GM12801 (cell line): ENCODE measurements around the gene OTOGL.

Experiments used
- TF ChIP-seq, protein P1 (sequence below): IDR thresholded peaks from one replicate; pipeline ENCODE4 v1.5.1; 2011; ENCODE audit warnings: control low read depth; ENCODE audit not compliant: insufficient read length; ENCODE audit errors: extremely low read depth

Gene OTOGL

DNA sequence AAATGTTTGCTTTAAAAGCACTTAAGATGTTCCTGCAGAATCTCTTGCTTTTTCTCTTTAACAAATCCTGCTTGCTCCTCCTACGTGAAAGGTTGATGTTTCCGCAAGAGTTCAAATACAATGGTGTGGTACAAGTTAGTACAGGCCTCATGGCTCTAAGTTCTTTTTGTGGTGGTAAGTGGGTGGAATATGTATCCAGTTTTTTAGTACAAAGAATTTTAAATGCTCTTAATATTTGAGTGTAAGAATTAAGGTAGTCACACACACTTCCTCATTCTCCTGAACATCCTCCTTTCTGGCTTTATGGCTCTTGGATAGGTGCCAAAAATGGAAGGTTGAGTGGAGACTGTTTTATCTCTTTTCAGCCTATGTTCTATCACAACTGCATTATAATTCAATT is 1.8 kb downstream of the OTOGL start:
- TF ChIP-seq, protein P1, sequence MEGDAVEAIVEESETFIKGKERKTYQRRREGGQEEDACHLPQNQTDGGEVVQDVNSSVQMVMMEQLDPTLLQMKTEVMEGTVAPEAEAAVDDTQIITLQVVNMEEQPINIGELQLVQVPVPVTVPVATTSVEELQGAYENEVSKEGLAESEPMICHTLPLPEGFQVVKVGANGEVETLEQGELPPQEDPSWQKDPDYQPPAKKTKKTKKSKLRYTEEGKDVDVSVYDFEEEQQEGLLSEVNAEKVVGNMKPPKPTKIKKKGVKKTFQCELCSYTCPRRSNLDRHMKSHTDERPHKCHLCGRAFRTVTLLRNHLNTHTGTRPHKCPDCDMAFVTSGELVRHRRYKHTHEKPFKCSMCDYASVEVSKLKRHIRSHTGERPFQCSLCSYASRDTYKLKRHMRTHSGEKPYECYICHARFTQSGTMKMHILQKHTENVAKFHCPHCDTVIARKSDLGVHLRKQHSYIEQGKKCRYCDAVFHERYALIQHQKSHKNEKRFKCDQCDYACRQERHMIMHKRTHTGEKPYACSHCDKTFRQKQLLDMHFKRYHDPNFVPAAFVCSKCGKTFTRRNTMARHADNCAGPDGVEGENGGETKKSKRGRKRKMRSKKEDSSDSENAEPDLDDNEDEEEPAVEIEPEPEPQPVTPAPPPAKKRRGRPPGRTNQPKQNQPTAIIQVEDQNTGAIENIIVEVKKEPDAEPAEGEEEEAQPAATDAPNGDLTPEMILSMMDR, result no peak

DNA sequence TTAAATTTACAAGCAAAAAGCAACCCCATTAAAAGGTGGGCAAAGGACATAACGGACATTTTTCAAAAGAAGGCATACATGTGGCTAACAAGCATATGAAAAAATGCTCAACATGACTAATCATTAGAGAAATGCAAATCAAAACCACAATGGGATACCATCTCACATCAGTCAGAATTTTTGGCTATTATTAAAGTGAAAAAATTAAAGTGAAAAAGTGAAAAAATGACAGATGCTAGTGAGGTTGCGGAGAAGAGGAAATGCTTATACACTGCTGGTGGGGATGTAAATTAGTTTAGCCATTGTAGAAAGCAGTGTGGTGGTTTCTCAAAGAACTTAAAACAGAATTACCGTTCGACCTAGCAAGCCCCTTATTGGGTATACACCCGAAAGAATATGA is 7.9 kb downstream of the OTOGL start:
- TF ChIP-seq, protein P1, result no peak

DNA sequence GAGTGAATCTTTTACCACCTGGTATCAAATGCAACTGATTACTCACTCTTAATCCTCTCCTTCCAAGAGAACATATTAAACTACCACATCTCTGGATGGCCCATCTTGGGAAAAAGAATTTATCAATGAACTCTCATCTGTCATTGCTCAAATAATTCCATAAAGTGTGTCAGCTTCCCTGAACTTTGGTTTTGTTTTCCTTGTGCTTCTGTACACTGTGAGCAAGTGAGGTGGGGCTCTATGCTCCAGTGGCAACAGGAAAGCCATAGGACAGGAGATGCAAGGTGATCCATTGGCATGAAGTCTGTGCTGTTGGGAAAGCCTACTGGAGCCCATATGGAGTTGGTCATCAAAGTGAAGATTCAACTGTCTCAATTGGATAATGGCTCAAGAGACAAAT is 17.4 kb downstream of the OTOGL start:
- TF ChIP-seq, protein P1, result no peak

DNA sequence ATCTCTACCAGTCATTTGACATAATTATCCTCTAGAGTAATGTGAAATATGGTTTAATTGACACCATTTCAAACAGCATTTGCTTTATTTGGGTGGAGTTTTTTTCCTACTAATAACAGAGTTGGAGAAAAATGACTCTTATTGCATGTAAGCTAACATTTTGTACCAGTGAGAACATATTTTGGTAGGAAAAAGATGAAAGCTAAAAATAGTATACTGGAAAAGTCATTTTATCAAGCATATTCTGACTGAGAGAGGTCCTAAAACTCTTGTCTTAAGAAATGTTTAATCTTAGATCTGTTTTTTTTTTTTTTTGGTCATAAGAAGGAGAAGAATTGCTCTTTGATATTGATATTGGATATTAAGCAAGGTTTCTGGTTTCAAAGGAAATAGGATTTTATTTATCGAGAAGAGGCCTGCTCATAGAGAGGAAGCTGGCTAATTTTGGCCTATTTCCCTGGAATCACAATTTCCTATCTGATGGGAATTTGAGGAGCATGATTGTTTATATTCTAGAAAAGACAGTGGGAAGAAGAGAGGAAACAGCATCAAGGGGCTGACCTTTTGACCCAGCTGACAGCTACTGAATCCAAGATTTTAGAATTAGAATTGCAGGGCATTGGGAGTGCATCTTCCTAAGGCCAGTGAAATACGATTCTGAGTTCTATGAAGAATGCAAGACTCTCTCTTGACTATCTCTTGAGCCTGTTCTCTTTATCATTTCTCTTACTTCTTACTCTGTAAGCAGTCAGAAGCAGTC is 19.4 kb downstream of the OTOGL start:
- TF ChIP-seq, protein P1, result no peak

DNA sequence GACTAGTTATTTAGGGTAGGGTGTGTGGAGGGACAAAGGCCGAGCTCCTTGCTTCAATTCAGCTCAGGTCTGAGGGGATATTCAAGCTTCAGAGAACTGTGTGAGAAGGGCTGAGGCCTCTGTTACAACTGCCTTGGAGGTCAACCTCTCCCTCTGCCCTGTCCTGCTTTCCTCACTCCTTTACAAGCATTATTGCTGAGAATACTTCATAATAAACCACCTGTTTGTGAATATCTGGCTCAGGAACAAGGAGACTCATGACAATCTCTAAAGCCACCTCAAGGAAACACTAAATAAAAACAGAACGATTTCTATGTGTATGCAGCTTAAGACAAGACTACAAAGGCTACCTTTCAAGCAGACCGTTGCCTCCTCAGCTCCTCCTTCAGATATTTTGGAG is 21.7 kb downstream of the OTOGL start:
- TF ChIP-seq, protein P1, result no peak

DNA sequence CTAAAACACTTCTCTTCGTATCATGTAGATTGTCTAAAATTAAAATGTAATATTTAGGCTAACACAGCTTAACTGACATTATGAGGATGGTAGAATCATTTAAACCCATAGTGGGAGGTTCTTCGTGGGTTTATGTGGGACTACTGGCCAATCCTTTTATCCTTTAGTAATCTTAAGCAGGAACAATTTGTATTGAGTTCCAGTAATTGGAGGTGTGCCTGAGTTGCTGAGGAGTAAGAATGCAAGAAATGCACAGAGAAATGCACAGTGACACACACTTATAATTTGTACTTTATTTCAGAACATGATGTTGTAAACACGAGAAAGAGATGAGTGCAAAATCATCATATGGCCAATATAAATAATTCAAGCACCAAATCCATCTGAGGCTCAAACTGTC is 22.3 kb downstream of the OTOGL start:
- TF ChIP-seq, protein P1, result no peak

DNA sequence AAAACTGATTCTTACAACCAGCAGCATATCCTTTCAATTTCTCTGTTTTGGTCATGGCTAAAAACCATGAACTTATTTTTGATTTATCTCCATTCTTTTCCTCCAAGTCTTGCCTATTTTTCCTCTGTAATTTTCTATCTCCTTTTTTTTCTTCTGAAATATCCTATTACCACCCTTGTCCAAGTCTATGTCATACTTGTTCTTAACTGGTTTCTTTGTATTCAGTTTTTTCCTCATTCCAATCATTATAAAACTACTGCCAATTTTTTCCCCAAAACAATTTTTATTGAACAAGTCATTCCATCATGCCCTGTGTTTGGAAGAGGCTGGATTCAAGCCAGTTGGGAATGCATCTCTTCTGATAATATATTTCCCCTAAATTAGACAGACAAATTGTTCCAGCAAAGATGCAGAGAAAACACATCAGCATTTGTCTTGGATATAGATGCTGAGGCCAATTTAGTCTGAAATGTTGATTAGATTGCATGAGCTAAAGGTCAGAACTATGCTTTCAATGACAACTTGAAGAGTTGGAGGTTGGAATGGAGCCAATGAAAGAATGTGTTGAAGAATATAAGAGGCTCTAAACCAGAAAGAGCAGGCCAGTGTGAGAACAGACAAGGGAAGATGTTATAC is 30.7 kb downstream of the OTOGL start:
- TF ChIP-seq, protein P1, result no peak
